ENCODE data around the gene FAM43B.

Gene FAM43B

GRCh38 chr1:20590306-20590777 lies 38.0 kb downstream of the FAM43B start:
- Histone ChIP-seq H3K36me3 (ENCODE audit: control insufficient read depth in 2 of 2, insufficient read depth in 1 of 2, low read length in 2 of 2) (no peaks in the 10 kb centered on the region), H3K9me3 (ENCODE audit: control insufficient read depth, insufficient read depth, low read depth, low read length) (no peaks in the 10 kb centered on the region), H3K4me3 (ENCODE audit: low read depth, low read length) (no peak overlapping the region), H3K4me1 (ENCODE audit: control insufficient read depth, insufficient read depth, low read length) (peaks cover 3% of the 10 kb centered on the region; the same call in 1 of the 2 replicates), H3K27ac (ENCODE audit: extremely low read depth, low read depth, low read length) (no peak overlapping the region)
- POLR2A ChIA-PET = interaction anchor here (0.9 to 1.0 kb wide), 2 partner anchors 44 to 71 kb away, joined by 3 to 4 read pairs; partner anchors contain the start of gene DDOST
- TF ChIP-seq EGR2 (tag by site-specific recombination; IDR thresholded peaks at IDR 0.05; ENCODE audit: low read depth) (no peak), KLF10 (tag by site-specific recombination; IDR thresholded peaks at IDR 0.05) (no peak), ZNF404 (tag by site-specific recombination; IDR thresholded peaks at IDR 0.05) (no peak), PATZ1 (tag by site-specific recombination; IDR thresholded peaks at IDR 0.05) (no peak), ZNF19 (tag by site-specific recombination; IDR thresholded peaks at IDR 0.05; ENCODE audit: low read depth) (no peak), ZNF266 (tag by site-specific recombination; IDR thresholded peaks at IDR 0.05; ENCODE audit: low read depth) (no peak), ZSCAN4 (tag by site-specific recombination; IDR thresholded peaks at IDR 0.05) (no peak), ZNF48 (tag by site-specific recombination; IDR thresholded peaks at IDR 0.05) (no peak), ZBTB26 (tag by site-specific recombination; optimal IDR thresholded peaks at IDR 0.05) (no peak), ZNF146 (tag by site-specific recombination; IDR thresholded peaks at IDR 0.05) (no peak), ZNF23 (tag by site-specific recombination; IDR thresholded peaks at IDR 0.05; ENCODE audit: borderline replicate concordance) (no peak), ZNF416 (tag by site-specific recombination; IDR thresholded peaks at IDR 0.05) (no peak), ZNF157 (tag by site-specific recombination; IDR thresholded peaks at IDR 0.05) (no peak), SCRT2 (tag by site-specific recombination; IDR thresholded peaks at IDR 0.05) (no peak), ZNF248 (tag by site-specific recombination; IDR thresholded peaks at IDR 0.05) (no peak), HOXC10 (CRISPR knock-in tag; IDR thresholded peaks at IDR 0.05) (no peak), ZNF221 (tag by site-specific recombination; IDR thresholded peaks at IDR 0.05; ENCODE audit: borderline replicate concordance) (no peak), ZNF544 (tag by site-specific recombination; IDR thresholded peaks at IDR 0.05) (no peak)
- CTCF ChIA-PET = interaction anchor here (0.6 to 1.3 kb wide), 3 partner anchors 15 to 105 kb away, joined by 3 to 8 read pairs (median 4); no protein-coding TSS in a partner anchor

- no peak overlapping the region for H3K27ac ChIP-seq (ENCODE audit: extremely low read depth, low read depth, low read length)
- ChIA-PET POLR2A (no interaction called here), CTCF (interaction anchor here (0.6 to 2.7 kb wide), 4 partner anchors 19 to 72 kb away, joined by 3 to 13 read pairs (median 4); no protein-coding TSS in a partner anchor)
- no peaks in the 10 kb centered on the region for H3K9me3 ChIP-seq (ENCODE audit: control insufficient read depth, insufficient read depth, low read depth, low read length)
- no peak overlapping the region for H3K4me3 ChIP-seq (ENCODE audit: low read depth, low read length)
- peaks cover 3% of the 10 kb centered on the region; the same call in 1 of the 2 replicates for H3K4me1 ChIP-seq (ENCODE audit: control insufficient read depth, insufficient read depth, low read length)
- no peaks in the 10 kb centered on the region for H3K36me3 ChIP-seq (ENCODE audit: control insufficient read depth in 2 of 2, insufficient read depth in 1 of 2, low read length in 2 of 2)
- no peak for TF ChIP-seq ZNF639 (tag by site-specific recombination; IDR thresholded peaks at IDR 0.05)
- no peak for TF ChIP-seq EGR2 (tag by site-specific recombination; IDR thresholded peaks at IDR 0.05; ENCODE audit: low read depth)
- TF ChIP-seq ZNF544 (tag by site-specific recombination; IDR thresholded peaks at IDR 0.05) = no peak
- no peak for TF ChIP-seq ZNF292 (tag by site-specific recombination; IDR thresholded peaks at IDR 0.05; ENCODE audit: borderline replicate concordance, low read depth)
- no peak for TF ChIP-seq ZNF560 (tag by site-specific recombination; IDR thresholded peaks at IDR 0.05; ENCODE audit: borderline replicate concordance)
- TF ChIP-seq GFI1B (tag by site-specific recombination; IDR thresholded peaks at IDR 0.05) = no peak
- TF ChIP-seq ZNF311 (tag by site-specific recombination; IDR thresholded peaks at IDR 0.05; ENCODE audit: borderline replicate concordance) = no peak
- no peak for TF ChIP-seq ZXDB (tag by site-specific recombination; IDR thresholded peaks at IDR 0.05)
- no peak for TF ChIP-seq ZNF585B (tag by site-specific recombination; IDR thresholded peaks at IDR 0.05)
- TF ChIP-seq ZNF132 (tag by site-specific recombination; IDR thresholded peaks at IDR 0.05; ENCODE audit: borderline replicate concordance) = no peak
- no peak for TF ChIP-seq ZNF747 (tag by site-specific recombination; IDR thresholded peaks at IDR 0.05)
- no peak for TF ChIP-seq ZBTB26 (tag by site-specific recombination; optimal IDR thresholded peaks at IDR 0.05)
- no peak for TF ChIP-seq KLF1 (tag by site-specific recombination; IDR thresholded peaks at IDR 0.05)
- no peak for TF ChIP-seq ZNF341 (tag by site-specific recombination; IDR thresholded peaks at IDR 0.05; ENCODE audit: low read depth)
- no peak for TF ChIP-seq ZNF146 (tag by site-specific recombination; IDR thresholded peaks at IDR 0.05)
These were observed 41.4 kb downstream of the FAM43B start for GRCh38 chr1:20593756-20594155.
